HG02763 (cell line): ENCODE results near the gene KAZALD1.
"Not testable (repeated sequence)": the region's sequence is repeated elsewhere in the genome, so short reads cannot be mapped to it uniquely, and the experiment has no call there.

Experiments used
- ATAC-seq: cut with Tn5 transposase; IDR thresholded peaks from one replicate; pipeline ENCODE4 v1.9.1; 2021; ENCODE audit warnings: mild to moderate bottlenecking, moderate library complexity; ENCODE audit not compliant: unreplicated experiment

Gene KAZALD1

GRCh38 chr10:101030496-101031127, 31.2 kb upstream of the KAZALD1 start:
- no peak for ATAC-seq

- peak; percentile 93 for ATAC-seq
These were observed 30.5 kb upstream of the KAZALD1 start, which contains the start of the genes PDZD7 and SFXN3 for GRCh38 chr10:101031128-101031795. Gene PDZD7, minus strand, starts transcription at chr10:101031129. Its CDS starts 910 bp downstream, at chr10:101030219. Gene SFXN3, plus strand, starts transcription at chr10:101031234. Its CDS starts 3,461 bp downstream, at chr10:101034695.

GRCh38 chr10:101031796-101032636, 29.8 kb upstream of the KAZALD1 start:
- no peak for ATAC-seq

- no peak for ATAC-seq
These were observed 29.1 kb upstream of the KAZALD1 start for GRCh38 chr10:101032637-101033224.

- ATAC-seq = no peak
These were observed 28.5 kb upstream of the KAZALD1 start for GRCh38 chr10:101033276-101033675.

- not testable (repeated sequence) for ATAC-seq
These were observed 27.4 kb upstream of the KAZALD1 start for GRCh38 chr10:101034404-101034803.

- no peak for ATAC-seq
These were observed 26.5 kb upstream of the KAZALD1 start for GRCh38 chr10:101035314-101035713.

GRCh38 chr10:101035916-101036702, 25.7 kb upstream of the KAZALD1 start:
- no peak for ATAC-seq

- ATAC-seq = no peak
These were observed 25.1 kb upstream of the KAZALD1 start for GRCh38 chr10:101036726-101037125.

- no peak for ATAC-seq
These were observed 23.3 kb upstream of the KAZALD1 start for GRCh38 chr10:101038484-101038883.

GRCh38 chr10:101040061-101040460, 21.7 kb upstream of the KAZALD1 start:
- ATAC-seq = no peak

GRCh38 chr10:101040851-101041250, 20.9 kb upstream of the KAZALD1 start:
- ATAC-seq = no peak

GRCh38 chr10:101041252-101041761, 20.5 kb upstream of the KAZALD1 start:
- ATAC-seq = peak; percentile 61

GRCh38 chr10:101042118-101042517, 19.7 kb upstream of the KAZALD1 start:
- no peak for ATAC-seq

- peak; percentile 93 for ATAC-seq
These were observed 19.0 kb upstream of the KAZALD1 start for GRCh38 chr10:101042667-101043362.

- no peak for ATAC-seq
These were observed 18.5 kb upstream of the KAZALD1 start for GRCh38 chr10:101043363-101043707.

- no peak for ATAC-seq
These were observed 17.7 kb upstream of the KAZALD1 start for GRCh38 chr10:101044117-101044516.

- ATAC-seq = no peak
These were observed 15.2 kb upstream of the KAZALD1 start for GRCh38 chr10:101046332-101047238.

- ATAC-seq = no peak
These were observed 14.5 kb upstream of the KAZALD1 start for GRCh38 chr10:101047268-101047667.
